Activated CD4-positive, CD25-positive, alpha-beta regulatory T cell (primary cell): Measurements from ENCODE around the gene CA5A.
"Not testable (repeated sequence)": the region's sequence is repeated elsewhere in the genome, so short reads cannot be mapped to it uniquely, and the experiment has no call there.

Source experiments
- DNase-seq, 4 experiments: peaks; one replicate each; lab custom pipeline; 2025; lab: John Stamatoyannopoulos, UW

Gene CA5A

DNA sequence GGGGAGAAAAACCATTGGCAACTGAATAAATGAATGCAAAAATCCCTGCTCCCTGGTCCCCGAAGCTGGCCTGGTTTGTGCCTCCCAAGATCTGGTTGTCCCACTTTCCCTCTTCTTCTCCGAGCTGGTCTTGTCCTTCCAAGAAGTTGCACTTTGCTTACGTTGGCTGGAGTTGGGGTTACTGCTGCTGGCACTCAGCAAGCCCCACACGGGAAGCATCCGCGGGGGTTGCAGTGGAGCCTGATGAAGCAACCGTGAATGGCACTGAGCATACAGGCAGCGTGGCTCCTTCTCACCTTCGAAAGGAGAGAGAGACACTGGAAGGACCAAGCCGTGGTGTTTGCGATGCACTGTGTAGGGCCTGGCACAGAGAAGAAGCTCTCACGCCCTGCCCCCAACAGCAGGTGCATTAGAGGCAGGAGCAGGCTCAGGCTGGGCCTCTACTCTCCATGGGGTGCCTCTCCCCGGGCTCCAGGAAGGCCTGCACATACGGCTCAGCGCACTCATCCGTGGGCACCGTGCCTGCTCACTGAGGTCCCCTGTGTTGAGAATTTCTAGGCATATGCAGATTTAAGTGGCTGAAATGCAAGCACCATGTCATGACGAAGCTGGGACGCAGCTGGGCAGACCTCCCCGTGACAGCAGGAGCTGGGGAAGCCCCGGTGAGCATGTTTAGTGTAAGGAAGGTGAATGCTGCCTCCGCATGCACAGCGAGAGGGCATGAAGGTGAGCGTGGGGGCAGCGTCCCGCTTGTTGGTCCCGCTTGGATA, 12.1 kb downstream of the CA5A start:
- DNase-seq: no peak

- DNase-seq: no peak
Observed at GRCh38 chr16:87922250-87922871, 14.0 kb downstream of the CA5A start.

GRCh38 chr16:87921236-87921773, 15.0 kb downstream of the CA5A start:
- DNase-seq: no peak

DNA sequence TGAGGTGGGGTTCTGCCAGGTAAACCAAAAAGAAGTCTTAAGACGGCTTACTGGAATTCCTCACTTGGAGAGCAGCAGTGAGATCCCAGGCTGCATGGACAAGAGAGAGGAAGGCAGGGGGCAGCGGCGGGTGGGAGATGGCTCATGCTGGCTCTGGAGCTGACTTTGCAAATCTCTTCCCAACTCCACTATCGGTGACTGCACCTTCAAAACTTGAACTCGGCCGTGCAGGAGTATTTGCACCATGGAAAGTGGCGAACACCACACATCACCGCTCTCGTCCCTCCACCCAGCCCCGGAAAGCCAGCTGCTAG, 16.7 kb downstream of the CA5A start:
- DNase-seq: no peak

- no peak for DNase-seq
Observed at GRCh38 chr16:87918866-87919680, 17.3 kb downstream of the CA5A start.

DNA sequence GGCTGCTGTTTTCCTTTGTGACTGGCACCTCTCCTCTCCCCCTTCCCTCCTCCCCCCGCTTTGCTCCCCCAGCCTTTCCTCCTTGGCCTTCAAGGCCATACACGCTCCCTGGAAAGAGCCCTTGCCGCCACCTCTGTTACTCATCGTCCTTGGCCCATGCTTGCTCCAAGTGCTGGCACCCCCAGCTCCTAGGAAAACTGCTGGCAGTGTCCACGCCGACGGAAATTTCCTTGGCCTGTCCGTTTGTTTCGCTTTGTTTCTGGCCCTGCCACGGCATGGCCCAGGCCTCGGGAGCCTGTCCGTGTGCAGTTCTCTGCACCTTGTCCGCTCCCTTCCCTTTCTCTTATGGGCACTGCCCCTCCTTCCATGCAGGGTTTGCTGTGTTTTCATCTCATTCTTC, 18.0 kb downstream of the CA5A start:
- no peak for DNase-seq

DNA sequence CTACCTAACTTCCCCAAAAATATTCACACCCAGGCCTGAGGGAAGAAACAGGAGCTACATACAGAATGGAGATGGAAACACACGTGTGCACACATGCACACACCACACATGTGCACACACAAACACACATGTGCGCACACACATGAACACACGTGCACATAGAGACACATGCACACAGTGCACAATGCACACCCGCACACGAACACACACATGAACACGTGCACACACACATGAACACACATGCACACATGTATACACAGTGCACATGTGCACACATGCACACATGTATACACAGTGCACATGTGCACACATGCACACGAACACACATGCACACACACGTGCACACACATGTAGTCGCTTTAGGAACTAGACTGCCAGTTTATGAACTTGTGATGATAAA, 18.8 kb downstream of the CA5A start:
- DNase-seq: no peak

DNA sequence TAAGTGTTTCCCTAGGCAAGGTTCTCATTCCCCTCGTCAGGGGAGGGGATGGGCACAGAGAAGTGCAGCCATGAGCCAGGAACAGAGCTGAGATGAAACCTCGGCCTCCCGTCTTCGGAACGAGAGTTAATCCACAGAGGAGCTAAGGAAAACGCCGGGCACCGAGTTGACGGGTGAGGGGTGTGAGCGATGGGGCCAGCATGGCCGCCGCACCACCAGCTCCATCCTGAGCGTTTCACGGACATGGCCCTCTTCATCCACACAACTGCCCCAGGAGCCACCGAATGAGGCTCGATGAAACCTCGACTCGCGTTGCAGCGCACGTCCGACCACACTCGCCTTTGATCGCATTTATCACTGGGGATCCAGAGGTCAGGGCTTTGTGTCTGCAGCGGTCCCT, 21.5 kb downstream of the CA5A start:
- DNase-seq: no peak

DNA sequence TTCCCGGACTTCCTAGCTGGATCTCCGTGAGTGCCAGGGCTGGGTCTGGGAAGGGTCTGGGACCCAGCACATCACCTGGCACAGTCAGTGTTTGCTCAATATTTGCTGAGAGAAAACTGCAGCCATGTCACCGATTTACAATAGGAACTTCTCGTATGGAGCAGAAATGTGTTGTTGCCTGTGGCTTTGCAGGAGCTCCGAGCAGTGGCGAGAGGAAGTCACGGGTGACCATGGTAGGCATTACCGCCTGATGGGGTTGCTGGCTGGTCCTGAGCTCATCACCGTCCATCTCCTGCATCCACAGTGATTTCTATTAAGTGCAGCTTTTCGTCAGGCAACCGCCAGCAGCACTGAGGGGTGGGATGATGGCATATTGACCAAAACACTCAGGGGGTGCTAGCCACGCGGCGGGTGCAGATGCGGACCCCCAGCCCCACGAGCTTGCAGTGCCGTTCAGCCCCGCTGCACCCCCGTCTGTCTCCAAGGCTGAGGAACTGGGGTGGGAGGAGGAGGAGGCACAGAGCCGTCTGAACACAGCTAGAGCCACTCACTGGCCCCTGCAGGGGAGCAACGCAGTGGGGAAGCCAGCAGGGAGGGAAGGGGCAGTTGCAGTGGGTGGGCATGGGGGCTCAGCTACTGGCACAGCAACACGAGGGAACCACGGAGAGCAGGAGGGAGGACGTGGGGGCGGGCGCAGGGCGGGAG, 22.2 kb downstream of the CA5A start:
- DNase-seq: not testable (repeated sequence)

- DNase-seq: not testable (repeated sequence)
Observed at GRCh38 chr16:87912691-87913090, 23.6 kb downstream of the CA5A start.

- not testable (repeated sequence) for DNase-seq
Observed at GRCh38 chr16:87911106-87911763, 25.1 kb downstream of the CA5A start.

DNA sequence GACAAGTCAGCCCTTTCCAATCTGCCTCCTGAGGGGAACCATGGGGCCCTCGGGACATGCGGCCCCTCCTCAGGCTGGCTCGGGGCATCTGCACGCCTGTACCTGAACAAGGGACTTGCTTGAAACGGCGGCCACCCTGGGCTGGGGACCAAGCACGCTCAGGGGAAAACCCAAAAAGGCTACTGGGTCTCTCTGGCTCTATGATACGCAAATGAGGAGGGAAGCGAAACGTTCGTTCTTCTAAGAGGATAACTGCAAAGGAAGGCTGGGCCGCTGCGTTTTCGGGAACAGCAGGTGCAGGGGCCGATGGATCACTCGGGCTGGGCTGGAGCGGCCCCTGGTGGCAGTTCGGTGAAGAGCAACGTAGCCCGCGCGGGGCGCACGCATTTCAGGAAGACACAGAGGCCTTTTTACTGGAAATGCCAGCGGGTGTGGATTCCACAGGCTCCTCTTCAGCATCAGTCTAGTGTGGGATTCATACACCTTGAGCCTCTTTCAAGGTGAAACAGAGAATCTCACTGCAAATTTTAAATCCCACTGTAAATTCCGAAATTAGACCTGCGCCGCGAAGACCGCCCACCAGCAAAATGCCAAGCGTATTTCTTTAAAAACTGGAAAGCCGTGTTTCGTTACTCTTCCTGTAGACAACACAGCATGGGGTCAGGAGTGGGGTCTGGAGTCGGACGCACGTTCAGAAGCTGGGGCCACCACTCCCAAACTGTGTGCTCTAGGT, 27.0 kb downstream of the CA5A start:
- DNase-seq: peak; percentile 37 to 83 (median 72)

GRCh38 chr16:87908101-87908500, 28.2 kb downstream of the CA5A start:
- not testable (repeated sequence) for DNase-seq

- not testable (repeated sequence) for DNase-seq
Observed at GRCh38 chr16:87905521-87905920, 30.8 kb downstream of the CA5A start.

GRCh38 chr16:87904963-87905362, 31.4 kb downstream of the CA5A start:
- DNase-seq: not testable (repeated sequence)

GRCh38 chr16:87900489-87900888, 35.8 kb downstream of the CA5A start:
- DNase-seq: not testable (repeated sequence)

DNA sequence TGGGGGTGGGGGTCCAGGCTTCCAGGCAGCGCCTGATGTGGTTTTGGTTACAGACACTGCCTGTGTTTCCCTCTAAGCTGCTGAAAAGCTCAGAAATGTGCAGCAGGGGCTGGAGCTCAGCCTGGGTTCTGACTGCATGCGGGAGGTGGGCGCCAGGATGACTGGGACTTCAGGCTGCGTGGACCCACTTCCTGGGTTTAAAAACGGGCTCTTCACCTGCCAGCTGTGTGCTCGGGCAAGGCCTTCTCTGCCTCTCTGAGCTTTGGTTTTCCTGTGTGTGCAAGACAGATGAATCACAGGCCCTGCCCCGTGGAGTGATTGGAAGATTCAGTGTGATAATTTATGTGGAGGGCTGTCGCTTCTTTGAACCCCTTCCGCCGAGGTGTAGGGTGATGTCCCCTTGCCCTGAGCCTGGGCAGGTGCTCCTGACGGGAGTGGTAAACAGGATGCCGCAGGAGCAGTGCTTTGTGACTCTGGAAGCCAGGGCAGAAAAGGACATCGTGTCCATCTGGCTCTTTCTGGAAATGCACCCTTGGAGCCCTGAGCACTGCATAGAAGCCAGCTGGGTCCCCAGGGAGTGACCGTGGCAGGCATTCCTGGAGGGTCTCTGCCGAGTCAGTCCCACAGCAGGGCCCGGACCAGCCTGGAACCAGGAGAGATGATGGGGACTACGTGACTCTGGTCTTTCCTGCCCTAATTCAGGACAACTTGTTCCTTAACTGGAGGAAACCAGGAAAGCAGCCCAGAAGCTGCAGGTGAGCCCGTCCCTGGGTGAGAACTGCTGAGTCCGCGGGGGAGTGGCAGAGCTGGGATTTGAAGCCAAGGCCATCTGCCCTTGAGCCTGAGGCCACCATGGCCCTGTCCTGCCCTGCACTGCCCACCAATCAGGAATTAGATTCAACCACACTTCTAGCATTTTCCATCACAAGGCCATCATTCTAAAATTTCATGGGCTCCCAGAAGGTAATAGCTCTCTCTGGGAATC, 38.5 kb downstream of the CA5A start:
- peak in 1 of 4 experiments; percentile 20 for DNase-seq

DNA sequence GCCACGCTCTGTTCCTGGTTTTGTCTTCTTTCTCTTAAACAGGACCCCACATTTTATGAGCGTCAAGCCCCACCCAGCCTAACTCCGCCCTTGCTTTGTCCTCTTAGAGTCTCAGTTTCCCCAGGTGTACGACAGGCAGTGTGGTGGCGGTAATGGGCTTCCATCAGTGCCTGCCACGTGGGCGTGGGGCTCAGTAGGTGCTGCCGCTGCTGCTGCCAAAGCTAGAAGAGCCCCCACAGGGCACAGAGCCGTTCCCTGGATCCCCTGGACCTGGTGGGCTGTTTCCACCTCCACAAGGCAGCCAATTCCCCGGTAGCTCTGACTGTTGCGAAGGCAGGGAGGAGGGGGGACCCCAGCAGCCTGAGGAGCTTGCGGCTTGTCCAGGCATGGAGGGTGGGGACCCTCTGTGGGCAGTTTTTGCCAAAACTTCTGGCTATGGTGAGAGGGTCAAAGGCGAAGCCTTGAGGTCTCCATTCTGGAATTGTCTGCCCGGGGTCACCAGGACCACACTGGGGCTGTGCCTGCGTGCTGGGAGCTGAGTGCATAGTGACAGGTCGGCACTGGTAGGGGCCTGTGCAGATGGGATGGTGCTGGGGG, 39.3 kb downstream of the CA5A start:
- DNase-seq: not testable (repeated sequence)
